Skeletal muscle tissue (tissue), 4 donors: ENCODE data around the gene GPR151. TPM values are rescaled to one million over a fixed set of nuclear protein-coding genes. Genes with fewer than 3 reads are reported as not detected.
"Not testable (repeated sequence)": the region's sequence is repeated elsewhere in the genome, so short reads cannot be mapped to it uniquely, and the experiment has no call there.

Source experiments
- H3K27ac ChIP-seq: one replicate; pipeline ENCODE4 v1.7.0; 2013; ENCODE audit warnings: mild to moderate bottlenecking, low read depth, low read length, inconsistent platforms
- H3K27me3 ChIP-seq, 3 donors: one replicate each; pipeline ENCODE4 v1.7.0; 2013; ENCODE audit warnings: low read length in 3 of 3; ENCODE audit not compliant: control insufficient read depth in 3 of 3, insufficient read depth in 3 of 3
- H3K36me3 ChIP-seq, 3 donors: one replicate each; pipeline ENCODE4 v1.7.0; 2013; ENCODE audit warnings: low read length in 3 of 3; ENCODE audit not compliant: control insufficient read depth in 3 of 3, insufficient read depth in 3 of 3
- H3K4me1 ChIP-seq, 3 donors: one replicate each; pipeline ENCODE4 v1.7.0; 2013; ENCODE audit warnings: low read length in 3 of 3, mild to moderate bottlenecking in 3 of 3; ENCODE audit not compliant: control insufficient read depth in 3 of 3, insufficient read depth in 3 of 3
- H3K4me3 ChIP-seq, 3 donors: one replicate each; pipeline ENCODE4 v1.7.0; 2013; ENCODE audit warnings: low read length in 3 of 3
- H3K9ac ChIP-seq, 3 donors: one replicate each; pipeline ENCODE4 v1.7.0; 2013; ENCODE audit warnings: low read length in 3 of 3, mild to moderate bottlenecking in 3 of 3, moderate library complexity in 2 of 3, low read depth in 1 of 3
- H3K9me3 ChIP-seq, 3 donors: one replicate each; pipeline ENCODE4 v1.7.0; 2013; ENCODE audit warnings: low read length in 3 of 3; ENCODE audit not compliant: control insufficient read depth in 3 of 3
- total RNA-seq: library from RNA; depleted of rRNA; stranded (reverse); fragments of >200 nt; gene quantifications from one replicate; pipeline ENCODE4 v1.2.3, GENCODE V29; 2014
- donor health status: Osteomylitis.

GPR151 gene
- total RNA-seq: not detected

DNA sequence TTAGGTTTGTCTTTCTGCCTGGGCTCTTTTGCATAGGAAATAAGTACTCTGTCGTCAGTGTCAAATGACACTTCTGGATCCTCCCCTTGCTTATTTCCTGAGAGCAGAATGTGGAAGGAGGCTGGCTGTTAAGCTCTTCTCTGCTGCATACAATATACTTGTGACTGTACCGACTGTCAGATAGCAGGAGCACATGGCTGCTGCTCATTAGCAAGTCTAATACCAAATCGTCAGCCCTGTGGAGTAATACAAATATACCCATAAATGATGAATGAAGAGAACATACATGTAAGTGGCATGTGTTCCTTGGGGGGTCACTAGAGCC lies at the start of gene GPR151:
Gene GPR151, minus strand, starts transcription at position 40 of the 325 bp plus-strand sequence. CDS start 77 bp downstream, outside the sequence.
- Histone ChIP-seq H3K9me3 (no peaks in the 10 kb centered on the region), H3K36me3 (peaks cover 2 to 5% (median 5%) of the 10 kb centered on the region in 3 donors), H3K4me3 (no peak within 1 kb of the TSS), H3K27me3 (no peaks in the 10 kb centered on the region), H3K4me1 (no peaks in the 10 kb centered on the region), H3K27ac (no peak within 1 kb of the TSS), H3K9ac (no peak within 1 kb of the TSS)

DNA sequence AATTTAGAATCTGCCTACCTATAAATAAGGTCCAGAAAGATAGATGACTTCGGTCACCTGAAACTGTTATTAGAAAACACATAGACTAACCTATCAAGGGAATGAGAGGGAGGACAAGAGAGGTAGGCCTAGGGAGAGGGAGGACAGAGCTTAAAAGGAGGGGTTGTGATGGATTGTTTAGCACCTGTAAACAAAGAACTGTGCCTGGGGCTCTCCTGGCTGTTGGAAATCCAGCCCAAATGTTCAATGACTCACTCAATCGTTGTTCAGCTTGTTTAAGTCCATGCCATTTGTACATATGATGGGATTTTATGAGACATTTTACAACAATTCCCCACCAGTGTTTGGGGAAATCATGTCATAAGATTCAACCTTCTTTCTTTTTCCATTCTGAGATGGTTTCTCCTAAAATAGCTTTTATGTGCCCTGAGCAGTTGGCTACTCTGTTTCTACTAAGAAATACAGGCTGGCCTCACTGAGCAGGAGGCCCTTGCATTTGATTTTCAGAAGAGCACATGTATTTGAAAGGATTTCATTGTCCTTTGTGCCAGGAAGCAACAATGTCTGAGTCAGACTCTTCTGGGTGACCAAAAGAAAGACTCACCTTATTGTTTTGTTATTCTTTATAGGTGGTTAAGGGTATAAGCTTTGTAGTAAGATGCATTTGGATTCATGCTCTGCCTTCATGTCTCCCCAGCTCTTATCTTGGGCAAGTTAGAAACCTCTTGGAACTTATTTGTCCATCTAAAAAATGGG lies 48.2 kb upstream of the GPR151 start:
- Histone ChIP-seq H3K9ac (no peak overlapping the region), H3K4me1 (no peaks in the 10 kb centered on the region), H3K9me3 (no peaks in the 10 kb centered on the region), H3K27me3 (no peaks in the 10 kb centered on the region), H3K4me3 (no peak overlapping the region), H3K27ac (no peak overlapping the region), H3K36me3 (no peaks in the 10 kb centered on the region)

- H3K9ac ChIP-seq: no peak overlapping the region
- H3K36me3 ChIP-seq: no peaks in the 10 kb centered on the region
- no peaks in the 10 kb centered on the region for H3K27me3 ChIP-seq
- H3K27ac ChIP-seq: no peak overlapping the region
- H3K4me1 ChIP-seq: no peaks in the 10 kb centered on the region
- H3K4me3 ChIP-seq: no peak overlapping the region
- H3K9me3 ChIP-seq: no peaks in the 10 kb centered on the region
Observed at GRCh38 chr5:146562461-146562860, 46.5 kb upstream of the GPR151 start.

- H3K9me3 ChIP-seq: no peaks in the 10 kb centered on the region
- H3K36me3 ChIP-seq: no peaks in the 10 kb centered on the region
- H3K9ac ChIP-seq: no peak overlapping the region
- no peaks in the 10 kb centered on the region for H3K4me1 ChIP-seq
- no peaks in the 10 kb centered on the region for H3K27me3 ChIP-seq
- H3K27ac ChIP-seq: no peak overlapping the region
- H3K4me3 ChIP-seq: no peak overlapping the region
Observed at GRCh38 chr5:146561711-146562110, 45.7 kb upstream of the GPR151 start.

DNA sequence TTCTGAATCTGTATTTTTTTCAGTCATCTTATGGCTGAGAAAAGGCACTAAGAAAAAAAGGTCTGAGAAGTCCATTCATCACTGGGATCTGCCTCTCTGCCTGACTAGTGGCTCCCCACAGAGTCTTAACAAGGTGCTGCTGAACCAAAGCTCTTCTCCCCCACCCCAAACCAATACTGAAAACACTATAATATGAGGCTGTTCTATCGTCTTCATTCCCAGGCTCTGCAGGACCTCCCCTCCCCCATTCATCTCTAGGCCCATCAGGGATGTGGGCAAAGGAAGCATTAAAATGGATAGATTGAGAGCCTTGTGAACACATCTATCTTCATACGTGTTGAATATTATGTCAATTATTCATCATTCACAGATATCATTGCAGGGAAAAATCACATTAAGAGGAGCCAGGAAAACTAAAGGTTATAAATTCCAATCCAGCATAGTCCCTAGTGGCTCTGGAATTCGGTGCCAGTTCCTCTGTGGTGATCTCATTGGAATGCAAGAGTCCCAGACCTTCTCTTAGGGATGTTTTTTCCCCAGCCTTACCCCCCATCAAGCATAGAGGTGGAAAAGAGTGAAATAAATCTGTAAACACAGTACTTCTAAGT lies 44.3 kb upstream of the GPR151 start:
- Histone ChIP-seq H3K9ac (no peak overlapping the region), H3K4me3 (no peak overlapping the region), H3K4me1 (no peaks in the 10 kb centered on the region), H3K9me3 (no peaks in the 10 kb centered on the region), H3K27me3 (no peaks in the 10 kb centered on the region), H3K36me3 (no peaks in the 10 kb centered on the region), H3K27ac (no peak overlapping the region)

DNA sequence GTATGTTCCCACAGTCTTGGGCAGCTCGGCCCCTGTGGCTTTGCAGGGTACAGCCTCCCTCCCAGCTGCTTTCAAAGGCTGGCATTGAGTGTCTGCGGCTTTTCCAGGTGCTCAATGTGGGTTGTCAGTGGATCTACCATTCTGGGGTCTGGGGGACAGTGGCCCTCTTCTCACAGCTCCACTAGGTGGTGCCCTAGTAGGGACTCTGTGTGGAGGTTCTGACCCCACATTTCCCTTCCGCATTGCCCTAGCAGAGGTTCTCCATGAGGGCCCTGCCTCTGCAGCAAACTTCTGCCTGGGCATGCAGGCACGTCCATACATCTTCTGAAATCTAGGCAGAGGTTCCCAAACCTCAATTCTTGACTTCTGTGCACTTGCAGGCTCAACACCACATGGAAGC lies 40.9 kb upstream of the GPR151 start:
- not testable (repeated sequence) for H3K4me3 ChIP-seq, H3K9ac ChIP-seq, H3K27me3 ChIP-seq, H3K36me3 ChIP-seq, H3K27ac ChIP-seq, H3K9me3 ChIP-seq, H3K4me1 ChIP-seq

DNA sequence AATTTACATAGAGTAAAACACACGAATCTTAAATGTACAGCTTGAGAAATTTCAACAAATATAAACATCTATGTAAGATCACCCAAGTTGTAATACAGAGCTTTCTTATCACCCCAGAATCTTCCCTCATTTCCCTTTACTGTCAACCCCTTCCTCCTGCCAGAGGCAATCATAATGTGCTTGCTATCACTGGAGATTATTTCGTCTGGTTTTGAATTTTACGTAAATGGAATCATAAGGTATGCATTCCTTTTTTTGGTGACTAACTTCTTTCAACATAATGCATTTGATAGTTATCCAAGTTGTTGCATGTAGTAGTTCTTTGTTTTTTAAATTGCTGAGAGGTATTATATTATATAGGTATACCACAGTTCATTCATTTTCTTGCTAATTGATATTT lies 37.5 kb upstream of the GPR151 start:
- Histone ChIP-seq H3K4me3 (no peak overlapping the region), H3K9ac (no peak overlapping the region), H3K4me1 (no peaks in the 10 kb centered on the region)

GRCh38 chr5:146549615-146550014 lies 33.6 kb upstream of the GPR151 start:
- Histone ChIP-seq H3K27ac (no peak overlapping the region), H3K9me3 (no peaks in the 10 kb centered on the region), H3K36me3 (no peaks in the 10 kb centered on the region), H3K27me3 (peaks cover 0 to 3% (median 0%) of the 10 kb centered on the region in 3 donors), H3K4me3 (no peak overlapping the region), H3K9ac (no peak overlapping the region), H3K4me1 (no peaks in the 10 kb centered on the region)

More for the DNA sequence above, 37.5 kb upstream of the GPR151 start:
- no peak overlapping the region for H3K27ac ChIP-seq
- H3K36me3 ChIP-seq: no peaks in the 10 kb centered on the region
- H3K9me3 ChIP-seq: no peaks in the 10 kb centered on the region
- peaks cover 0 to 3% (median 0%) of the 10 kb centered on the region in 3 donors for H3K27me3 ChIP-seq

- no peaks in the 10 kb centered on the region for H3K4me1 ChIP-seq
- no peaks in the 10 kb centered on the region for H3K9me3 ChIP-seq
- no peaks in the 10 kb centered on the region for H3K36me3 ChIP-seq
- no peak overlapping the region for H3K9ac ChIP-seq
- peaks cover 0 to 3% (median 0%) of the 10 kb centered on the region in 3 donors for H3K27me3 ChIP-seq
- H3K4me3 ChIP-seq: no peak overlapping the region
- no peak overlapping the region for H3K27ac ChIP-seq
Observed at GRCh38 chr5:146548781-146549449, 32.9 kb upstream of the GPR151 start.

- Histone ChIP-seq H3K9ac (no peak overlapping the region), H3K27ac (no peak overlapping the region), H3K36me3 (no peaks in the 10 kb centered on the region), H3K4me1 (no peaks in the 10 kb centered on the region), H3K27me3 (peaks cover 0 to 3% (median 0%) of the 10 kb centered on the region in 3 donors), H3K4me3 (no peak overlapping the region), H3K9me3 (no peaks in the 10 kb centered on the region)
Observed at GRCh38 chr5:146544232-146544631, 28.2 kb upstream of the GPR151 start.
